ENCODE measurements around the gene TRPV6.

TRPV6 gene

GRCh38 chr7:142901426-142902259, 16.1 kb upstream of the TRPV6 start:
- in situ Hi-C loops (cut with MboI; ENCODE audit: low pct_unique_long_range_greater_than_20kb, low sequenced_read_pairs, unreplicated experiment): no loop called here
- TF ChIP-seq, protein P1, sequence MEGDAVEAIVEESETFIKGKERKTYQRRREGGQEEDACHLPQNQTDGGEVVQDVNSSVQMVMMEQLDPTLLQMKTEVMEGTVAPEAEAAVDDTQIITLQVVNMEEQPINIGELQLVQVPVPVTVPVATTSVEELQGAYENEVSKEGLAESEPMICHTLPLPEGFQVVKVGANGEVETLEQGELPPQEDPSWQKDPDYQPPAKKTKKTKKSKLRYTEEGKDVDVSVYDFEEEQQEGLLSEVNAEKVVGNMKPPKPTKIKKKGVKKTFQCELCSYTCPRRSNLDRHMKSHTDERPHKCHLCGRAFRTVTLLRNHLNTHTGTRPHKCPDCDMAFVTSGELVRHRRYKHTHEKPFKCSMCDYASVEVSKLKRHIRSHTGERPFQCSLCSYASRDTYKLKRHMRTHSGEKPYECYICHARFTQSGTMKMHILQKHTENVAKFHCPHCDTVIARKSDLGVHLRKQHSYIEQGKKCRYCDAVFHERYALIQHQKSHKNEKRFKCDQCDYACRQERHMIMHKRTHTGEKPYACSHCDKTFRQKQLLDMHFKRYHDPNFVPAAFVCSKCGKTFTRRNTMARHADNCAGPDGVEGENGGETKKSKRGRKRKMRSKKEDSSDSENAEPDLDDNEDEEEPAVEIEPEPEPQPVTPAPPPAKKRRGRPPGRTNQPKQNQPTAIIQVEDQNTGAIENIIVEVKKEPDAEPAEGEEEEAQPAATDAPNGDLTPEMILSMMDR (IDR thresholded peaks at IDR 0.05; ENCODE audit: extremely low read depth, insufficient read depth, missing control alignments): no peak
- DNase-seq (ENCODE audit: low spot score): no peak

GRCh38 chr7:142899661-142900060, 14.1 kb upstream of the TRPV6 start:
- in situ Hi-C loops (cut with MboI; ENCODE audit: low pct_unique_long_range_greater_than_20kb, low sequenced_read_pairs, unreplicated experiment): no loop called here
- TF ChIP-seq, protein P1 (IDR thresholded peaks at IDR 0.05; ENCODE audit: extremely low read depth, insufficient read depth, missing control alignments): no peak
- DNase-seq (ENCODE audit: low spot score): no peak

DNA sequence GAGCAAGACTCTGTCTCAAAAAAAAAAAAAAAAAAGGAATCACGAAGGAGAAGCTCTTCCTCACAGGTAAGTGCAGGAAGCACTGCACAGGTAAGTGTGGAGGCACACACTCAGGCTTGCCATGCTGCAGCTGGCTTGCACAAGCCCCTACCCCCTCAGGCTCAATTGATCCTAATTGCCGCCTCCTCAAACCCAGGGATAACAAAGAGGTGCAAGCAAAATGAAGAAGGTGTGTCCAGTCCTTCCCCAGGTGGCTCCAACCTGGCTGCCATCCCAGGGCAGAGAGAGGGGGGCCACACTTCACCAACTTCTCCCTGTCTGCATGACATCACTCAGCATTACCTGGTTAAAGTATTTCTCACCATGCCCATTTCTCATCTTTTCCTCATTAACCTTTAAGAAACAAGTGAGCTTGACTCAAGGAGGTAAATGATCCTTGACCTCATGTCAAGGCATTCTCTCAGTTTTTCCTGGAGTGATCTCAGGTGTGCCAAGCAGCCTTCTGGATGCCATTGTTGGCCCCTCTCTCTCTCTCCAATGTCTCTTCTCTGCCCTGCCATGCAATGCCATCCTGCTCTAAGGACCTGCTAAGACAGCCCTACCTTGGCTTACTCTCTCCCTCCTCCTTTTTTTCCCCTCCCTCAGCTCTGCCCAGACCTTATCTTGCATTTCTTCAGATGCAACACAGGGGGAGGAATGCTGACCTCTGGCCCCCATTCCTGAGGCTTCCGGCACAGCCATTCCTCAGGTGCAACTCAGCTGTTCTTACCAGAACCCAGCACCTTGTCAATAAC, 13.0 kb upstream of the TRPV6 start:
- in situ Hi-C loops (cut with MboI; ENCODE audit: low pct_unique_long_range_greater_than_20kb, low sequenced_read_pairs, unreplicated experiment): no loop called here
- DNase-seq (ENCODE audit: low spot score): no peak
- TF ChIP-seq, protein P1 (IDR thresholded peaks at IDR 0.05; ENCODE audit: extremely low read depth, insufficient read depth, missing control alignments): no peak

DNA sequence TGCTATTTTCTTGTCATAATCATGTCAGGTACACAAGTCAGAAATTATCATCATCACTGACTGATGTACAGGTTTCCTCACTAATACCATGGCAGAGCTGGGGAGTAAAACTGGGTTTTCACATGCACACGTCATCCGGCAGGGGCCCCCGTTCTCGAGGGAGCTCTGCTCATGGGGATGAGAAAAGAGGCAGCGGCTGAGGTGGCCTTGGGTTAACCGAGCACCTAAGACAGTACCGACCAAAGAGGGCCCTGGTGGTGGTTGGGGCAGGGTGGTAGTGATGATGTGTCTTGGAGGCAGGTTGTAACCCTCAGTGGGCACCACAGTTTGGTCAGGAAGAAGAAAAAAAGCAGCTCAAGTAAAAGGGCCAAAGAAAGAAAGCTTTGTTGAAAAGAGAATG, 12.1 kb upstream of the TRPV6 start:
- DNase-seq (ENCODE audit: low spot score): no peak
- TF ChIP-seq, protein P1 (IDR thresholded peaks at IDR 0.05; ENCODE audit: extremely low read depth, insufficient read depth, missing control alignments): no peak
- in situ Hi-C loops (cut with MboI; ENCODE audit: low pct_unique_long_range_greater_than_20kb, low sequenced_read_pairs, unreplicated experiment): no loop called here

DNA sequence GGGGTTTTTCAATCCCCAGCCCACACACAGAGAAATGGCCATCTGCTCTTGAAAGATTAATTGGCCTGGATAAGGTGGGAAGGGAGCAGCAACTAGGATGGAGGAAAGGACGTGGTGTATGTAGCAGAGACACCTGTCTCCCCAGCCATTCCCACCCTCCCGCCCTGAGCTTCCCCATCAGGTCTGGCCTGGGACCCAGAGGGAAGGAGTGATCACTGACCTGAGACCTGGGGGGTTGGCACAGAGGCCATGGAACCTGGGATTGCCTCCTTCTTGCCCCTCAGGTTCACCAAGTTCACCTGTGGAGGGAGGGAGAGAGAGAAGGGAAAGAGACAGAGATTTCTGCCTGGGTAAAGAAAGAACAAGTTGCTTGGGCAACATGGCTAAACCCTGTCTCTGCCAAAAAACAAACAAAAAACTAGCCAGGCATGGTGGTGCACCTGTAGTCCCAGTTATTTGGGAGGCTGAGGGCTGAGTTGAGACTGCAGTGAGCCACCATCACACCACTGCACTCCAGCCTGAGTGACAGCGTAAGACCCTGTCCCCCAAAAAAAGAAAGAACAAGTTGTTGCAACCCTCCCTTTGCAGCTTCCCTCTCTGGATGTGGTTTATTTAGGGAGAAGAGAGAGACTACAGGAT, 11.3 kb upstream of the TRPV6 start:
- in situ Hi-C loops (cut with MboI; ENCODE audit: low pct_unique_long_range_greater_than_20kb, low sequenced_read_pairs, unreplicated experiment): no loop called here
- TF ChIP-seq, protein P1 (IDR thresholded peaks at IDR 0.05; ENCODE audit: extremely low read depth, insufficient read depth, missing control alignments): no peak
- no peak for DNase-seq (ENCODE audit: low spot score)

DNA sequence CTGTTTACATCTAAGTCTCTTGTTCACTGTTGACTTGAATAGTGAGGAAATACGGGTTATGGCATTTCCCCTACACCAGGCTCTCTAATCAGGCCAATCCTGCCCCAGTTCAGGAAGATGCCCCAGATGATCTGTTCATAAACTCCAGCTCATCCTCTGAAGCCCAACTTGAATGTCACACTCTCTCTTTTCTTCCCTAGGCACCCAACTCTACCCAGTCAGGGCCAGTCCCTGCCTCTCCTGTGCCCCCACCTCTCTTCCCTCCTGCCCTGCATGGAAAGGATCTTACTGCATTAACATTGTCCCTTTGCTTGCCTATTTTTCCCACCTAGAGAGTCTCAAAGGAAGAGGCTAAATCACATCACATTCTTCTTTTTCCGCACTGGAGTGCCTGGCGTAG, 10.6 kb upstream of the TRPV6 start:
- in situ Hi-C loops (cut with MboI; ENCODE audit: low pct_unique_long_range_greater_than_20kb, low sequenced_read_pairs, unreplicated experiment): no loop called here
- no peak for DNase-seq (ENCODE audit: low spot score)
- TF ChIP-seq, protein P1 (IDR thresholded peaks at IDR 0.05; ENCODE audit: extremely low read depth, insufficient read depth, missing control alignments): no peak
